M059J (cell line): ENCODE measurements around the gene RAB30. TPM values are rescaled to one million over a fixed set of nuclear protein-coding genes. Genes with fewer than 3 reads are reported as not detected.

Experiments used
- DNase-seq: peaks from one replicate; pipeline ENCODE4 v3.0.0-alpha.2; 2012; ENCODE audit warnings: low read depth
- total RNA-seq: library from RNA; depleted of rRNA; stranded (reverse); fragments of >200 nt; shearing (Covaris generic); gene quantifications from 2 replicates; pipeline ENCODE4 v1.2.3, GENCODE V29; 2014; rRNA removed

RAB30 gene
- total RNA-seq, result 9.4 and 12.2 TPM in 2 replicates

GRCh38 chr11:83071567-83072349 lies at the start of gene RAB30:
Gene RAB30, minus strand, starts transcription at chr11:83071897. Its CDS starts 74,581 bp downstream, at chr11:82997316.
- peak; percentile 100 for DNase-seq

GRCh38 chr11:83120327-83120726 lies 48.6 kb upstream of the RAB30 start:
- peak; percentile 9 for DNase-seq

- DNase-seq, result no peak
Observed at GRCh38 chr11:83119216-83119615, 47.5 kb upstream of the RAB30 start.

GRCh38 chr11:83118814-83119213 lies 47.1 kb upstream of the RAB30 start:
- no peak for DNase-seq

GRCh38 chr11:83116015-83116641 lies 44.4 kb upstream of the RAB30 start:
- DNase-seq, result no peak

GRCh38 chr11:83115551-83115950 lies 43.9 kb upstream of the RAB30 start:
- DNase-seq, result no peak

- no peak for DNase-seq
Observed at GRCh38 chr11:83115026-83115425, 43.3 kb upstream of the RAB30 start.

GRCh38 chr11:83112886-83113285 lies 41.2 kb upstream of the RAB30 start:
- no peak for DNase-seq

- DNase-seq, result no peak
Observed at GRCh38 chr11:83105168-83105567, 33.5 kb upstream of the RAB30 start.

GRCh38 chr11:83102834-83103233 lies 31.1 kb upstream of the RAB30 start:
- no peak for DNase-seq

GRCh38 chr11:83097429-83098075 lies 25.9 kb upstream of the RAB30 start:
- DNase-seq, result no peak

- no peak for DNase-seq
Observed at GRCh38 chr11:83093634-83094033, 21.9 kb upstream of the RAB30 start.

- peak; percentile 84 for DNase-seq
Observed at GRCh38 chr11:83092488-83093384, 21.0 kb upstream of the RAB30 start.

GRCh38 chr11:83088965-83089364 lies 17.3 kb upstream of the RAB30 start:
- DNase-seq, result no peak

GRCh38 chr11:83087035-83087434 lies 15.3 kb upstream of the RAB30 start:
- DNase-seq, result peak; percentile 40

GRCh38 chr11:83079820-83080219 lies 8.1 kb upstream of the RAB30 start:
- DNase-seq, result no peak

GRCh38 chr11:83078269-83078668 lies 6.6 kb upstream of the RAB30 start:
- DNase-seq, result no peak

- DNase-seq, result no peak
Observed at GRCh38 chr11:83073884-83074283, 2.2 kb upstream of the RAB30 start.

GRCh38 chr11:83073258-83073657 lies 1.6 kb upstream of the RAB30 start:
- DNase-seq, result no peak

GRCh38 chr11:83072350-83073242 lies 899 bp upstream of the RAB30 start:
- no peak for DNase-seq
